HuH-7 (cell line): Measurements from ENCODE around the gene C1QB.

Experiments
- DNase-seq: peaks from one replicate; pipeline ENCODE4 v3.0.0; 2011; ENCODE audit warnings: low spot score

The C1QB gene

GRCh38 chr1:22635436-22635835 lies 17.6 kb upstream of the C1QB start:
- DNase-seq: no peak

GRCh38 chr1:22636353-22636752 lies 16.7 kb upstream of the C1QB start, which contains the start of gene C1QA:
Gene C1QA (plus strand): TSS chr1:22636628. CDS start chr1:22637617, 989 bp downstream.
- DNase-seq: no peak

GRCh38 chr1:22636927-22637326 lies 16.1 kb upstream of the C1QB start:
- no peak for DNase-seq

GRCh38 chr1:22637907-22638445 lies 15.1 kb upstream of the C1QB start:
- no peak for DNase-seq

GRCh38 chr1:22638476-22639234 lies 14.4 kb upstream of the C1QB start:
- no peak for DNase-seq

GRCh38 chr1:22639286-22639685 lies 13.8 kb upstream of the C1QB start:
- DNase-seq: no peak

- no peak for DNase-seq
Observed at GRCh38 chr1:22641247-22641646, 11.8 kb upstream of the C1QB start.

GRCh38 chr1:22641906-22642636 lies 11.0 kb upstream of the C1QB start:
- peak; percentile 85 for DNase-seq

- DNase-seq: no peak
Observed at GRCh38 chr1:22643381-22643780, 9.7 kb upstream of the C1QB start, which contains the start of gene C1QC. Gene C1QC (plus strand): TSS chr1:22643633. CDS start chr1:22644024, 391 bp downstream.

- DNase-seq: no peak
Observed at GRCh38 chr1:22643928-22644327, 9.1 kb upstream of the C1QB start.

- DNase-seq: no peak
Observed at GRCh38 chr1:22645931-22646330, 7.1 kb upstream of the C1QB start.

GRCh38 chr1:22646384-22646783 lies 6.7 kb upstream of the C1QB start:
- no peak for DNase-seq

GRCh38 chr1:22650089-22650693 lies 2.8 kb upstream of the C1QB start:
- no peak for DNase-seq

- no peak for DNase-seq
Observed at GRCh38 chr1:22651941-22652856, 837 bp upstream of the C1QB start.

- peak; percentile 42 for DNase-seq
Observed at GRCh38 chr1:22654692-22655091, 1.7 kb downstream of the C1QB start.

GRCh38 chr1:22658385-22659163 lies 5.5 kb downstream of the C1QB start:
- no peak for DNase-seq

- no peak for DNase-seq
Observed at GRCh38 chr1:22660716-22661241, 7.7 kb downstream of the C1QB start.

- no peak for DNase-seq
Observed at GRCh38 chr1:22661880-22662279, 8.8 kb downstream of the C1QB start.

GRCh38 chr1:22662318-22662717 lies 9.3 kb downstream of the C1QB start:
- DNase-seq: no peak

GRCh38 chr1:22662986-22663408 lies 10.0 kb downstream of the C1QB start:
- DNase-seq: no peak
